Endothelial cell (in vitro differentiated cells): ENCODE data around the gene TAAR9. TPM values are rescaled to one million over a fixed set of nuclear protein-coding genes. Genes with fewer than 3 reads are reported as not detected.

Experiments
- DNase-seq: peaks from one replicate; pipeline ENCODE4 v3.0.0; 2021; ENCODE audit warnings: low spot score
- H3K27ac Mint-ChIP-seq: one replicate; pipeline ENCODE4 v1.8.0; 2021; ENCODE audit warnings: mixed read lengths, inconsistent platforms; ENCODE audit not compliant: unreplicated experiment
- H3K27me3 Mint-ChIP-seq: one replicate; pipeline ENCODE4 v1.8.0; 2021; ENCODE audit warnings: mild to moderate bottlenecking, moderate library complexity, mixed read lengths, inconsistent platforms; ENCODE audit not compliant: unreplicated experiment
- H3K36me3 Mint-ChIP-seq: one replicate; pipeline ENCODE4 v1.8.0; 2021; ENCODE audit warnings: mild to moderate bottlenecking, low read depth, mixed read lengths, inconsistent platforms; ENCODE audit not compliant: unreplicated experiment
- H3K4me1 Mint-ChIP-seq: one replicate; pipeline ENCODE4 v1.8.0; 2021; ENCODE audit warnings: mild to moderate bottlenecking, mixed read lengths, inconsistent platforms; ENCODE audit not compliant: unreplicated experiment
- H3K4me3 Mint-ChIP-seq: one replicate; pipeline ENCODE4 v1.8.0; 2021; ENCODE audit warnings: mild to moderate bottlenecking, mixed read lengths, inconsistent platforms; ENCODE audit not compliant: unreplicated experiment
- H3K9me3 Mint-ChIP-seq: one replicate; pipeline ENCODE4 v1.8.0; 2021; ENCODE audit warnings: mixed read lengths, inconsistent platforms; ENCODE audit not compliant: unreplicated experiment
- total RNA-seq: library from RNA; stranded (reverse); fragmentation: NEBNext Ultra II Directional; extraction: Animal tissue kit (Norgen Biotek cat#: 25700); gene quantifications from one replicate; pipeline ENCODE4 v1.2.1, GENCODE V29; 2021; ENCODE audit not compliant: unreplicated experiment
- TF ChIP-seq, protein P1 (sequence below): fragments of 200-600 bp; sonication (generic); IDR thresholded peaks from one replicate; pipeline ENCODE4 v1.5.0; 2021; ENCODE audit warnings: antibody characterized with exemption; ENCODE audit not compliant: unreplicated experiment

The TAAR9 gene
- total RNA-seq, 1 donor from 2014 or later: not detected

DNA sequence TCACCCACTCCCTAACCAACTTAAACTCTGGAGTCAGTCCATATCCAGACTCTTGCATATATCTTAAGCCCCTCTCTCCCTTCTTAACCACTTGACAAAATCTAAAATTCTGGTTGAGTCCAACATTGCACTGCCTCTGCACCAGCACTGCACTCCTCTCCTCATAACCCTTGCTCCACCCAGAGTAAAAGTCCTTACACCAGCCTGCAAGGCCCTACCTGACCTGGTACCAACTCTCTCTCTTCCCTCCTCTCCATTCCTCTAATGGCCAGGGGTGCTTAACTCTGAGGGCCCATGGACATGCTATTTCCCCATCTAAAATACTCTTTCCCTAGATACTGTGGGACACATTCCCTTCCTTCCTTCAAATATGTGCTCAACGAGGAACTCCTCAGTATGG is 46.2 kb upstream of the TAAR9 start:
- Mint-ChIP-seq H3K27me3 (no peaks in the 10 kb centered on the region), H3K36me3 (peaks cover 17% of the 10 kb centered on the region), H3K27ac (no peak overlapping the region), H3K4me1 (peaks cover 2% of the 10 kb centered on the region), H3K9me3 (no peaks in the 10 kb centered on the region), H3K4me3 (no peak overlapping the region)
- no peak for DNase-seq
- TF ChIP-seq, protein P1, sequence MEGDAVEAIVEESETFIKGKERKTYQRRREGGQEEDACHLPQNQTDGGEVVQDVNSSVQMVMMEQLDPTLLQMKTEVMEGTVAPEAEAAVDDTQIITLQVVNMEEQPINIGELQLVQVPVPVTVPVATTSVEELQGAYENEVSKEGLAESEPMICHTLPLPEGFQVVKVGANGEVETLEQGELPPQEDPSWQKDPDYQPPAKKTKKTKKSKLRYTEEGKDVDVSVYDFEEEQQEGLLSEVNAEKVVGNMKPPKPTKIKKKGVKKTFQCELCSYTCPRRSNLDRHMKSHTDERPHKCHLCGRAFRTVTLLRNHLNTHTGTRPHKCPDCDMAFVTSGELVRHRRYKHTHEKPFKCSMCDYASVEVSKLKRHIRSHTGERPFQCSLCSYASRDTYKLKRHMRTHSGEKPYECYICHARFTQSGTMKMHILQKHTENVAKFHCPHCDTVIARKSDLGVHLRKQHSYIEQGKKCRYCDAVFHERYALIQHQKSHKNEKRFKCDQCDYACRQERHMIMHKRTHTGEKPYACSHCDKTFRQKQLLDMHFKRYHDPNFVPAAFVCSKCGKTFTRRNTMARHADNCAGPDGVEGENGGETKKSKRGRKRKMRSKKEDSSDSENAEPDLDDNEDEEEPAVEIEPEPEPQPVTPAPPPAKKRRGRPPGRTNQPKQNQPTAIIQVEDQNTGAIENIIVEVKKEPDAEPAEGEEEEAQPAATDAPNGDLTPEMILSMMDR: no peak

DNA sequence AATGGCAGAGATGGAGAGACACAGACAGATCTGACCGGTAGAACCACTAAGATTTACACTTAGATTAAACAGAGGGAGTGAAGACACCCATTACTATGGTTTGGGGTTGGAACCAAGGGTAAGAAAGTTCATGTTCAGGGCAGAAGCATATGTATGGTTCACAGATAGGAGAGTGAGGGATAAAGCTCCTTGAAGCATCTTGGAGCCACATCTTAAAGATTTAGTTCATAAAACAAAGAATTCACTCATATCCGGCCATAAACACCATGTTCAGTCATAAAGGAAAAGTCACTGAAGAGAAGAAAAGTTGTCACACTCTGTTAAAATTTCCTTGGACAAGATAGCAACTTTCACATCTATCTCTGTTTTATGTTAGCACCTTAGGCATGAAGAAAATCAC is 43.1 kb upstream of the TAAR9 start:
- Mint-ChIP-seq H3K4me1 (peaks cover 2% of the 10 kb centered on the region), H3K36me3 (peaks cover 22% of the 10 kb centered on the region), H3K4me3 (peak overlapping the region; percentile 8), H3K27ac (no peak overlapping the region), H3K9me3 (no peaks in the 10 kb centered on the region), H3K27me3 (no peaks in the 10 kb centered on the region)
- no peak for DNase-seq
- TF ChIP-seq, protein P1: no peak

DNA sequence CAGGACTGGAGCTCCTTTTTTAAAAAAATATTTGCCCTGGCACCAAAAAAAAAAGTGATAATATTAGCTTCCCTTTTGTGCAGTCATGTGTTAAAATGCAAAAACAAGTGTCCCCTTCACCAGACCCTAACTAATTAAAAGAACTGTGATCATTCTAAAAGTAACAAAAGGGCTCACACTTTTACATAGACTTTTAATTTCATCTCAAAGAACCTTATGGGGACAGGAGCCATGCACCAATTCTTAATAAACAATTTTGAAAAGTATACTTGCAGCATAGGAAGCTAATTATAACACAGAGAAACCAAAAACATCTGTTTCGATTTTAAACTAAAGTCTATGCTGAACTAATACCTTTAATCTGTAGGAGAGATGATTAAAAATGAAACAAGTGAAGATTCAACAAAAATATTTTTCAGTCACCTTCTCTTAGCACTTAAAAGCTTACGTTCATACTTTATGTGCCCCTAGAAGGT is 42.4 kb upstream of the TAAR9 start:
- DNase-seq: no peak
- Mint-ChIP-seq H3K4me3 (no peak overlapping the region), H3K36me3 (peaks cover 27% of the 10 kb centered on the region), H3K9me3 (no peaks in the 10 kb centered on the region), H3K27me3 (no peaks in the 10 kb centered on the region), H3K4me1 (peaks cover 2% of the 10 kb centered on the region), H3K27ac (no peak overlapping the region)
- TF ChIP-seq, protein P1: no peak

DNA sequence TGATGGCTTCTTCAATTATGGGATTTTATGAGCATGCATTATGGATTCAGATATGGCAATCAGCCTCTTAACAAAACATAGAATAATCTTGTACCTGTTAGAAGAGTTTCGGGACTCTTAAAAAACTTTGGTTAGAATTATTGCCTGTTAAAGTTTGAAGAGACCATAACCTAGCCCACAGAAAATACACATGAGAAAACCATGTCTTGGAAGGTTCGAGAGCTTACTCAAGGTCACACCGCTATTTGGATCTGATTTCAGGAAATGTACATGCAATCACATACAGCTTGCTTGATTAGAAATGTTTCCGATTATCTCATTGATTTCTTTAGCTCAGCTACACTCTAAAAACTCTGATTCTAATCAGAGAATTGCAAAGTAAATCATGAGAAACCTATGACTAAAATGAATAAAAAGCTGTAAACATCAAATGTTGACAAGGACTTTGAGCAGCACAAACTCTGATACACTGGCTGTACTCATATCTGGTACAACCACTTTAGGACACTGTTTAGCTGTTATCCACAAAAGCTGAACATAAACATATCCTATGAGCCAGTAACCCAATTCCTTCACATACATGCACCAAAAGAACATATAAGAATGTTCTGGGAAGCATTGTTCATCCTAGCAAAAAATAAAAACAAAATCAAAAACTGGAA is 41.4 kb upstream of the TAAR9 start:
- DNase-seq: no peak
- Mint-ChIP-seq H3K27ac (no peak overlapping the region), H3K36me3 (peaks cover 31% of the 10 kb centered on the region), H3K4me1 (peaks cover 2% of the 10 kb centered on the region), H3K4me3 (no peak overlapping the region), H3K27me3 (no peaks in the 10 kb centered on the region), H3K9me3 (no peaks in the 10 kb centered on the region)
- TF ChIP-seq, protein P1: no peak

DNA sequence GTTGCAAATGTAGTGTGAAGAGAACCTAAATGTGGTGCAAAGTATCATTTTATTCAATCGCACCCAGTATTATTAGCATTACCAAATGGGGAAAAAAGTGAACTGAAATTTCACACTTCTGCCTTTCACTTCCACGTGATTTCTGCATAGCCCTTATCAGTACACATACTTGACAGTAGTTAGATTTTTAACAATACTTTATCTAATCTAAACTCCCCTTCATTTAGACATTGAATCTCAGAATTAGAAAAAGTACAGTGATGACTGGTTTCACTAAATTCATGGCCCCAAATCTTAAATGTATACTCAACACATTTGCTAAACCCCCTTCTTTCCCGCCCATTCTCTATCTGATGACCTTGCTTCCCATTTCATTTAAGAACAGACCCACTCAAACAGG is 39.4 kb upstream of the TAAR9 start:
- Mint-ChIP-seq H3K27ac (no peak overlapping the region), H3K36me3 (peaks cover 28% of the 10 kb centered on the region), H3K4me3 (no peak overlapping the region), H3K9me3 (no peaks in the 10 kb centered on the region), H3K27me3 (no peaks in the 10 kb centered on the region), H3K4me1 (peaks cover 2% of the 10 kb centered on the region)
- TF ChIP-seq, protein P1: no peak
- no peak for DNase-seq
